ENCODE results near the gene NBAS.

- TF ChIP-seq CTCF (IDR thresholded peaks at IDR 0.05), result no peak
- TF ChIP-seq JUN (IDR thresholded peaks at IDR 0.05), result no peak
- TF ChIP-seq MAX (IDR thresholded peaks at IDR 0.05), result no peak
- TF ChIP-seq TP53 (CRISPR knock-in tag; IDR thresholded peaks at IDR 0.05), result no peak
- TF ChIP-seq FOSL2 (IDR thresholded peaks at IDR 0.05), result no peak
- no peak for TF ChIP-seq FOSL2 (CRISPR knock-in tag; IDR thresholded peaks at IDR 0.05)
- TF ChIP-seq HMGXB4 (CRISPR knock-in tag; IDR thresholded peaks at IDR 0.05; ENCODE audit: borderline replicate concordance), result no peak
These were observed 319.9 kb downstream of the NBAS start for GRCh38 chr2:15241201-15241600.

All from A549 (cell line).